GM12872 (cell line): Measurements from ENCODE around the gene CADM1.

Experiments used
- TF ChIP-seq, protein P1 (sequence below): IDR thresholded peaks from 3 replicates; pipeline ENCODE4 v1.5.1; 2011; ENCODE audit warnings: low read depth, mild to moderate bottlenecking, low read length, moderate library complexity; ENCODE audit not compliant: insufficient read depth

CADM1 gene

DNA sequence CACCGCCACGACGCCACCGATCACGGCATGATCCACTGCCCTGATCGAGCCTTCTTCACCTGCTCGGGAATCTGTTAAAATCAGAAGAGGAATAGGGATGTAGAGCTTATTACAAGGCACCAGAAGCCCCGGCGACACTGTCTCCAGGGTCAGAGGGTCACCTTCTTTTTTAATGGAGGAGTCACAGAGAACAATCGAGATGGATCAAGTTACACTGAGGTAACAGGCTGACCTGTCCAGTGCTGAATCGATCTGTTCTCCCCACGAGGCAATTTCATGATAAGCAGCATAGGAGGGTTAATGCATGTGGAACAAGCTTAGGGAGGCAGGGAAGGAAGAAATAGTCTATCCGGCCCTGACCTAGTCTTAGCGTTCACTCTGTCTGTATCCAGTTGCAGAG lies 325.5 kb downstream of the CADM1 start:
- TF ChIP-seq, protein P1, sequence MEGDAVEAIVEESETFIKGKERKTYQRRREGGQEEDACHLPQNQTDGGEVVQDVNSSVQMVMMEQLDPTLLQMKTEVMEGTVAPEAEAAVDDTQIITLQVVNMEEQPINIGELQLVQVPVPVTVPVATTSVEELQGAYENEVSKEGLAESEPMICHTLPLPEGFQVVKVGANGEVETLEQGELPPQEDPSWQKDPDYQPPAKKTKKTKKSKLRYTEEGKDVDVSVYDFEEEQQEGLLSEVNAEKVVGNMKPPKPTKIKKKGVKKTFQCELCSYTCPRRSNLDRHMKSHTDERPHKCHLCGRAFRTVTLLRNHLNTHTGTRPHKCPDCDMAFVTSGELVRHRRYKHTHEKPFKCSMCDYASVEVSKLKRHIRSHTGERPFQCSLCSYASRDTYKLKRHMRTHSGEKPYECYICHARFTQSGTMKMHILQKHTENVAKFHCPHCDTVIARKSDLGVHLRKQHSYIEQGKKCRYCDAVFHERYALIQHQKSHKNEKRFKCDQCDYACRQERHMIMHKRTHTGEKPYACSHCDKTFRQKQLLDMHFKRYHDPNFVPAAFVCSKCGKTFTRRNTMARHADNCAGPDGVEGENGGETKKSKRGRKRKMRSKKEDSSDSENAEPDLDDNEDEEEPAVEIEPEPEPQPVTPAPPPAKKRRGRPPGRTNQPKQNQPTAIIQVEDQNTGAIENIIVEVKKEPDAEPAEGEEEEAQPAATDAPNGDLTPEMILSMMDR = no peak

DNA sequence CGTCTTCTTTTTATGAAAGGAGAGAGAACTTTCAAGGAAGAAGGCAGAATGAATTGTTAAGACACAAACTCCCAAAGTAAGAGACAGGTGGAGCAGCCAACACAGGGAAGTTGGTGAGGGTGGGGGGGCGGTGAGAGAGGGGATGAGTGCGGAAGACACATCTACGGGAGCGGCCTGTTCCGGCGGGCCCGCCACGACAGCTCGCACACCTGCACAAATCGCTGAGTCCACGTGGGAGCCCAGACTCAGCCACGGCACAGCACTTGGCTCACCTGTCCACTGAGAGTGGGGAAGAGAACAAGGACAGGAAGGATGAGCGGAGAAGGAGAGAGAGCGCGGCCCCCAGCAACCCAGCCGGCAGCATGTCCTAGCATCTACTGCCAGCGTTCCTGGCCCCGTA lies 331.1 kb downstream of the CADM1 start:
- TF ChIP-seq, protein P1 = no peak

DNA sequence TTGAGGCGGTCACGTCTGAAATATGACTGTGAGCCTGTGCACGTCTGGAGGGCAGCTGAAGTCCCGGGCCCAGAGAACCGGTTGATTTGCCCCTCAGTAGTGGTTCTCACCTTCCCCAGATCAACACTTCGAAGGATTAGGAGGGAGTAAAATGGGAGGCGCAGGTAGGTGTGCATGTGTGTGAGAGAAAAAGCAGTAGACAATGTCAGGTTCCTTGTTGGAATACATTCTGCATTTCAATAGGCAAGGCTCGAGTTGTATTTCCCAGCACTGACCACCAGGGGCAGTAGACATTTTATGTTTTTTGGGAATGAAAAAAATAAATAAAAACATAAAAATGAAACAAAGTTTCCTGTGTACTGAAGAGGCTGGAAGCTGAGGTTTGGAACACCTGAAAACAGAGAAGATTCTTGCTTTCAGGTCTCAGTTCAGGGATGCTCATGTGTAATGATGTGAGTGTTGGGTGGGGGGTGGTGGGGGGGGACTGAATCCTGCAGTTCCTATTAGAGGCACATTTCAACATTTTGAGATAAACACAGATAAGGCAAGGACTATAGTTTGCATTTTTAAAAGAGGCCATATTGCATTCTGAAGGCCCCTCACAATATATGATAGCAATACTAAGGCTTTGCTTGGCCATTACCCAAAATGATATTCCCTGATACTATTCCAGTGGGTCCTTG lies 333.9 kb downstream of the CADM1 start:
- TF ChIP-seq, protein P1 = peak; percentile 67

DNA sequence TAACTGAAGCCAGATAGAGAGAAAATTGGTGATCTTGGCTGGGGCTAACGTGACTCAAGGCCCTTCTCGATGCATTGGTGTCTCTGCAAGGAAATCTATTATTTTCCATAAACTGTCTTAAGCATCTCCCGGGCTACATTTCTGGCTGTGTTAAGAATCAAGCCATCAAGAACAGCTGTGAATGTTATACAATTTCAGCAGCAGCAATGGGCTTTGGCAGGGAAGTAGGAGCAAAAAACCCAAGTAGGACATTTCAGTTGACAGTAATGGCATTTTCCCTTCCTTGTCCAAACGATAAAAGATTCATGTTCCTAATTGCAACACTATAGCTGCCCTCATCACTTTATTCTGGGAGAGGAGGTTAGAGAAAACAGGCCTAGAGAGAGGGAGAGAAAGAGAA lies 335.0 kb downstream of the CADM1 start:
- TF ChIP-seq, protein P1 = no peak

DNA sequence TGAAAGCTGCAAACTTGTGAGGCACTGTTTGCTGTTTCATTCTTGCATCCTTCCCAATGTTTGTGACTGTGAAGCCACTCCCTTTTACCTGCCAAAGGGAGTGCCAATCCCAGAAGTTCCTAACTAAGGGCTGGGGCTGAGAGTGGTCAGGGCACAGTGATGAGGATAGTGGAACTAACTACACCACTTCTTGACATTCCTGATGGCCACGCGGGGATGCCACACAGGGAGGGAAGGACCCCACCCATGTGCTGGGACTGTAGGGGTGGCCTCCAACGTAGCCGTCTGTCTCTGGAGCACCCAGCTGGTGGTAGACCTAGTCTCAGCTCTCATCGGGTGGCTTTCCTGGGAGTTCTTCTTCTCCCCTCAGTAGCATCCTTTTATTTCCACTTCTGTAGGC lies 335.5 kb downstream of the CADM1 start:
- TF ChIP-seq, protein P1 = no peak

DNA sequence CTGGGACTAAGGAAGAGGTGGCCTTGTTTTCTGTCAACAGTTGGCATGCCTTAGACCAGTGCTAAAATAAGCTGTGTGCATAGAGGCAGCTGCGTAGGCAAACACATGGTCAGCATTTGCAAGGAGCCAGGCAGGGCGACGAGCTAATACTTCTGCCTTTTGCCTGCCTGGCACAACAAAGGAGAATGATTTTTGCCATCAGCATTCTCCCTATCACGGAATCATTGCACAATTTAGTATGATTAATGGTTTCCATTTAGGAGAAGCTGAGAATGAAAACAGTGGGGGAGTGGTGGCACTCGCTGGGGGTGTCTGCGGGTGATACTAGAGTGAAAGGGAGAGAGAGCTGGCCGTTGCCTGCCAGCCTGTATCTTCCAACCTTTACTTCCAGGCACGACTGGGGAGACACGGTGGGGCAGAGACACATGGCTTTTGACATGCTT lies 336.0 kb downstream of the CADM1 start:
- TF ChIP-seq, protein P1 = no peak

DNA sequence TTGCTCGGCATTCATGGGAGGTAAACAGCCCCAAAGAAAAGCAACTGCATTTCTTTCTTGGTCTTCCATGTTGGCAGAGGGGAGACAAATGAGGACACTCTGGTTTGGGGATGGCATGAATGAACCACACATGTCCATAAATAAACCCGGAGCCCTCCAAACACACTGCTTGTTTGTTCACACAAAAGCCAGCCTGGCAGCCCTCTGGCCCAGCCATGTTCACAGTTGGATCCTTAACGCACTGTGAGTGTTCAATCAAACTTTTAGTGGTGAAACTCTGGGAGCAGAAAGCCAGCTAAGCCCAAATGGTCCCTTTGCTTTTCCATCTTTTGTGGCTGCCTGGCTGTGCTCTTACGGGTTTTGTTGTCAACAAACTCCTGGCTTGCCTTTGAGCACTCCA lies 336.8 kb downstream of the CADM1 start:
- TF ChIP-seq, protein P1 = no peak
